Mesothelial cell of epicardium (in vitro differentiated cells): ENCODE results near the gene SLC22A14. TPM values are rescaled to one million over a fixed set of nuclear protein-coding genes. Genes with fewer than 3 reads are reported as not detected.
"Not testable (repeated sequence)": the region's sequence is repeated elsewhere in the genome, so short reads cannot be mapped to it uniquely, and the experiment has no call there.

ENCODE experiments used
- DNase-seq, 2 experiments: peaks; one replicate each; pipeline ENCODE4 v3.0.0; 2021; ENCODE audit warnings: low spot score in 2 of 2; ENCODE audit not compliant: unreplicated experiment in 2 of 2
- H3K27ac Mint-ChIP-seq: 2 replicates; pipeline ENCODE4 v1.8.0; 2021; ENCODE audit warnings: mixed read lengths
- H3K27me3 Mint-ChIP-seq: 2 replicates; pipeline ENCODE4 v1.8.0; 2021; ENCODE audit warnings: low read depth, mixed read lengths
- H3K36me3 Mint-ChIP-seq: 2 replicates; pipeline ENCODE4 v1.8.0; 2021; ENCODE audit warnings: mixed read lengths
- H3K4me1 Mint-ChIP-seq: 2 replicates; pipeline ENCODE4 v1.8.0; 2021; ENCODE audit warnings: mixed read lengths
- H3K4me3 Mint-ChIP-seq: 2 replicates; pipeline ENCODE4 v1.8.0; 2021; ENCODE audit warnings: mild to moderate bottlenecking, moderate library complexity, mixed read lengths
- H3K9me3 Mint-ChIP-seq: 2 replicates; pipeline ENCODE4 v1.8.0; 2021; ENCODE audit warnings: mixed read lengths
- total RNA-seq: library from RNA; stranded (reverse); gene quantifications from 3 replicates; pipeline ENCODE4 v1.2.1, GENCODE V29; 2021
- TF ChIP-seq, protein P1 (sequence below): fragments of 200-600 bp; sonication (generic); IDR thresholded peaks from one replicate; pipeline ENCODE4 v1.5.0; 2021; ENCODE audit warnings: antibody characterized with exemption; ENCODE audit not compliant: unreplicated experiment

Gene SLC22A14
- total RNA-seq, 1 donor from 2014 or later: 0.22 TPM

DNA sequence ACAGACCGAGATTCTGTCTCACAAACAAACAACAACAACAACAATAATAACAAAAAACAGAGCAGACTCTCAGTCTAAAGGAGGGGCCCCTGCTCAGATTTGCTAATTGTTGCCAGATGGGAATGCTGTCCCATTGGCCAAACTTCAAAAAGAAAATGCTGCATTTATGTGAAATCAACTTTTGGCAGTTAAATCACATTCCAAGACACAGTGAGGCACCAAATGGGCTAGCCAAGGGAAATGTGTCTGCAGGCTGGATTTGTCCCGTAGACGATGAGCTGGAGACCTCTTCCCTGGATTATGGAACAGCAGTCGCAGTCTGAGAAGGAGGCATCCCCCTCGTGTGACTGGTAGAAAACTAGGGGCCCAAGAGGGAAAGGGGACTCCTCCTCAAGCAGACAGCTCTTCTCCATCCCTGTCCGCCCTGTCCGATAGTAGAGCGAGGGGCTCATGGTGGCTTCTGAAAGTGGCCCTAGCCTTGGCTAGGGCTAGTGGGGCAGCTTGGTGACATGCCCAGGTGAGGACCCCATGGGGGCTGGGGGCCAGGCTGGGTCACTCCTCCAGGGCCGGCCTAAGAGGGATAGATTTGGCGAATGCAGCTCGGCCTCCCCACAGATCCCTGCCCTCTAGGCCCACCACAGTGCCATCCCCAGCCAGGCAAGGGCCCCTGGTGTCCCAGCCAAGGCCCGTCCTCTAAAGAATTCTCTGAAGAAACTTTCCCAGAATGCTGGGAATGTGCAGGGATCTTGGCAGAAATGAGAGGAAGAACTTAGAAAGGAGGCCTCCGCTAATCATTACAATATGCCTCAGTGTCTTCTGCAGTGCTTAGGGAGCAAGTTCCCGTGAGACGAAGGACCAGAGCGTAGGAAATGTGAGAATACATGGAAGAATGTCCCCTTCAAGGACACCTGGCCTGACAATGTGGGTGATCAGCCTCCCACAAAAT is 2.0 kb downstream of the SLC22A14 start:
- no peaks in the 10 kb centered on the region for H3K4me1 Mint-ChIP-seq
- DNase-seq: no peak
- no peak overlapping the region for H3K4me3 Mint-ChIP-seq
- peaks cover 3% of the 10 kb centered on the region for H3K36me3 Mint-ChIP-seq
- no peaks in the 10 kb centered on the region for H3K27me3 Mint-ChIP-seq
- TF ChIP-seq, protein P1, sequence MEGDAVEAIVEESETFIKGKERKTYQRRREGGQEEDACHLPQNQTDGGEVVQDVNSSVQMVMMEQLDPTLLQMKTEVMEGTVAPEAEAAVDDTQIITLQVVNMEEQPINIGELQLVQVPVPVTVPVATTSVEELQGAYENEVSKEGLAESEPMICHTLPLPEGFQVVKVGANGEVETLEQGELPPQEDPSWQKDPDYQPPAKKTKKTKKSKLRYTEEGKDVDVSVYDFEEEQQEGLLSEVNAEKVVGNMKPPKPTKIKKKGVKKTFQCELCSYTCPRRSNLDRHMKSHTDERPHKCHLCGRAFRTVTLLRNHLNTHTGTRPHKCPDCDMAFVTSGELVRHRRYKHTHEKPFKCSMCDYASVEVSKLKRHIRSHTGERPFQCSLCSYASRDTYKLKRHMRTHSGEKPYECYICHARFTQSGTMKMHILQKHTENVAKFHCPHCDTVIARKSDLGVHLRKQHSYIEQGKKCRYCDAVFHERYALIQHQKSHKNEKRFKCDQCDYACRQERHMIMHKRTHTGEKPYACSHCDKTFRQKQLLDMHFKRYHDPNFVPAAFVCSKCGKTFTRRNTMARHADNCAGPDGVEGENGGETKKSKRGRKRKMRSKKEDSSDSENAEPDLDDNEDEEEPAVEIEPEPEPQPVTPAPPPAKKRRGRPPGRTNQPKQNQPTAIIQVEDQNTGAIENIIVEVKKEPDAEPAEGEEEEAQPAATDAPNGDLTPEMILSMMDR: no peak
- peaks cover 5% of the 10 kb centered on the region for H3K9me3 Mint-ChIP-seq
- H3K27ac Mint-ChIP-seq: peak overlapping the region; percentile 34

DNA sequence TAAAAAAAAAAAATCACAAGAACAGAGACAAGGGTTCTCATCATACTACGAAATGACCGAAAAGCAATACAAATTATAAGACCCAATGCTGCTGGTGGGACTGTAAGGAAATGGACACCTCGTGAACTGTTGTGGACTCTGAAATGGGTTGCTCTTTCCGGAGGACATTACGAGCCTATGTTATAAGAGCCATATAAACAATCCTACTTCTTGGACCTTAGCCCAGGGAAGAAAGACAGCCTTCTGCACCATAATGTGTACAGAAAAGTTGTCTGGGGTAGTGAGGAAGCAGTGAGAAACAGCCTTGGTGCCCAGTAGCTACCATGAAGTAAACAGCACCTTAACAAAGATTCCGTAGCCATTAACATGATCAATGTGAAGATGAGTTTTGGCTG is 2.7 kb downstream of the SLC22A14 start:
- Mint-ChIP-seq H3K27ac (no peak overlapping the region), H3K27me3 (no peaks in the 10 kb centered on the region)
- TF ChIP-seq, protein P1: no peak

DNA sequence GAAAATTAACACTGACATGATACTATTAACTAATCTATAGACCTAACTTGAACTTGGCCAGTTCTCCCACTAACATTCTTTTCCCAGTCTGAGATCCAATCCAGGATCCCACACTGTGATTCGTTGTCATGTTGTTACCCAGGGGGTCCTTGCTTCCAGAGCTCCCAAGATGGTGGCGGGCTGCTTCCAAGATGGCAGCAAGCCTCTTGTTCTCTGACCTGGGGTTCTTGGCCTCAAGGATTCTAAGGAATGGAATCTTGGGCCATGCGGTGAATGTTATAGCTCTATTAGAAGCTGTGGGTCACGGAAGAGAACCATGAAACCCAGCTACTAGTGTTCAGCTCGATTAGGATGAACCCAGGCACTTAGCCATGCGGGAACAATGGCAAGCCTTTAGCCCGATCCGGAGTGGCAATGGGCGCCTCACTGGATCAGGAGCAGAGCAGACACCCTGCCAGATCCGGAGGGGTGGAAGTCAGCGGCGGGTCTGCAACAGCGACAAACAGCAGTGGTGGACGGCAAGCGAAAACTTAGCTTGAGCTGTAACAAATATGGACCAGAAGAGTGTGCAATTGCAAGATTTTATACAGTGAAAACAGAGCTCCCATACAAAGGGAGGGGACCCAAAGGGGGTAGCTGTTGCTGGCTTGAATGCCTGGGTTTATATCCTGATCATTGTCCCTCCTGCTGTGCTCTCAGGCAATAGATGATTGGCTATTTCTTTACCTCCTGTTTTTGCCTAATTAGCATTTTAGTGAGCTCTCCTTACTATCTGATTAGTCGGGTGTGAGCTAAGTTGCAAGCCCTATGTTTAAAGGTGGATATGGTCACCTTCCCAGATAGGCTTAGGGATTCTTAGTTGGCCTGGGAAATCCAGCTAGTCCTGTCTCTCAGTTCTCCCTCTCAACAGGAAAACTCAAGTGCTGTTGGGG is 7.5 kb downstream of the SLC22A14 start:
- H3K27me3 Mint-ChIP-seq, H3K27ac Mint-ChIP-seq, H3K36me3 Mint-ChIP-seq, H3K4me1 Mint-ChIP-seq, H3K9me3 Mint-ChIP-seq, DNase-seq, H3K4me3 Mint-ChIP-seq: not testable (repeated sequence)

More for the DNA sequence above, 2.7 kb downstream of the SLC22A14 start:
- Mint-ChIP-seq H3K36me3 (peaks cover 2% of the 10 kb centered on the region), H3K4me3 (no peak overlapping the region), H3K4me1 (no peaks in the 10 kb centered on the region), H3K9me3 (peaks cover 5% of the 10 kb centered on the region)
- no peak for DNase-seq

GRCh38 chr3:38297053-38297452 is 15.0 kb downstream of the SLC22A14 start:
- H3K36me3 Mint-ChIP-seq, H3K9me3 Mint-ChIP-seq, DNase-seq, H3K4me1 Mint-ChIP-seq, H3K4me3 Mint-ChIP-seq, H3K27ac Mint-ChIP-seq: not testable (repeated sequence)
- peaks cover 22% of the 10 kb centered on the region for H3K27me3 Mint-ChIP-seq

- H3K27ac Mint-ChIP-seq: no peak overlapping the region
Observed at GRCh38 chr3:38297537-38297936, 15.4 kb downstream of the SLC22A14 start.

More at GRCh38 chr3:38297537-38297936, 15.4 kb downstream of the SLC22A14 start:
- Mint-ChIP-seq H3K36me3 (no peaks in the 10 kb centered on the region), H3K4me1 (no peaks in the 10 kb centered on the region), H3K27me3 (peaks cover 22% of the 10 kb centered on the region), H3K4me3 (no peak overlapping the region), H3K9me3 (peaks cover 3% of the 10 kb centered on the region)
- TF ChIP-seq, protein P1: no peak
- no peak for DNase-seq
